B cell (primary cell): ENCODE data around the gene ZNF839. TPM values are rescaled to one million over a fixed set of nuclear protein-coding genes. Genes with fewer than 3 reads are reported as not detected.

Experiments
- ATAC-seq: fragments of 200-7000 bp; cut with Tn5 transposase; one replicate; pipeline ENCODE4 v1.10.0; 2021; ENCODE audit warnings: low read depth, mild to moderate bottlenecking, moderate number of reproducible peaks, moderate library complexity
- CTCF ChIA-PET: fragments of 350-600 bp; sonication (Branson Sonifier 250); formaldehyde crosslinking; loops from one replicate; lab custom pipeline; 2021; ENCODE audit warnings: antibody characterized with exemption, inconsistent platforms; lab: Charles Lee
- POLR2A ChIA-PET: fragments of 350-600 bp; sonication (Branson Sonifier 250); formaldehyde crosslinking; loops from one replicate; lab custom pipeline; 2021; ENCODE audit warnings: antibody characterized with exemption; lab: Charles Lee
- DNase-seq: peaks from one replicate; pipeline ENCODE4 v3.0.0; 2013
- H2AFZ ChIP-seq: 2 replicates; pipeline ENCODE4 v1.6.1; 2012; ENCODE audit warnings: mild to moderate bottlenecking, low read depth, low read length; ENCODE audit not compliant: insufficient read depth, poor library complexity, severe bottlenecking
- H3K27ac ChIP-seq, 2 donors: 1 replicate in 1 of 2; 2 replicates in 1 of 2; pipeline ENCODE4 v1.5.1; 2012 to 2013; ENCODE audit warnings: low read length in 2 of 2, mild to moderate bottlenecking in 2 of 2, moderate library complexity in 1 of 2
- H3K27me3 ChIP-seq, 4 experiments: fragments of 200-600 bp in 1 of 4; sonication (generic) in 1 of 4; replicated peaks in 1 of 4; 1 replicate in 2 of 4; 2 replicates in 2 of 4; pipeline versions ENCODE4 v1.6.1 to v1.7.0; 2013 to 2016; ENCODE audit warnings: low read length in 3 of 4, mild to moderate bottlenecking in 2 of 4, mixed read lengths in 1 of 4, moderate library complexity in 1 of 4; ENCODE audit not compliant: insufficient read depth in 4 of 4, control insufficient read depth in 3 of 4; ENCODE audit errors: control extremely low read depth in 1 of 4
- H3K36me3 ChIP-seq, 2 experiments: replicated peaks in 1 of 2; 1 replicate in 1 of 2; 2 replicates in 1 of 2; pipeline versions ENCODE4 v1.6.1 to v1.7.1; 2013; ENCODE audit warnings: low read length in 1 of 2; ENCODE audit not compliant: insufficient read depth in 2 of 2, control insufficient read depth in 1 of 2; ENCODE audit errors: control extremely low read depth in 1 of 2, extremely low read depth in 1 of 2
- H3K4me1 ChIP-seq, 2 donors: fragments of 200-600 bp in 1 of 2; sonication (generic) in 1 of 2; 1 replicate in 1 of 2; 2 replicates in 1 of 2; pipeline versions ENCODE4 v1.5.1 to v1.6.1; 2013 to 2017; ENCODE audit warnings: low read length in 2 of 2; ENCODE audit not compliant: control insufficient read depth in 2 of 2, insufficient read depth in 2 of 2
- H3K4me2 ChIP-seq: replicated peaks from 2 replicates; pipeline ENCODE3; 2012; ENCODE audit warnings: mild to moderate bottlenecking, low read depth, low read length; ENCODE audit not compliant: poor library complexity, severe bottlenecking
- H3K4me3 ChIP-seq, 5 experiments: fragments of 200-600 bp in 1 of 5; sonication (generic) in 1 of 5; 1 replicate in 3 of 5; 2 replicates in 2 of 5; pipeline versions ENCODE4 v1.5.1 to v1.7.0; 2011 to 2016; ENCODE audit warnings: low read length in 4 of 5, mild to moderate bottlenecking in 4 of 5, low read depth in 2 of 5, control low read depth in 1 of 5, moderate library complexity in 1 of 5; ENCODE audit not compliant: insufficient read depth in 1 of 5; ENCODE audit errors: control extremely low read depth in 1 of 5, extremely low read depth in 1 of 5
- H3K79me2 ChIP-seq: fragments of 200-600 bp; sonication (generic); one replicate; pipeline ENCODE4 v1.6.0; 2016; ENCODE audit warnings: low read length; ENCODE audit not compliant: control insufficient read depth, insufficient read depth
- H3K9ac ChIP-seq: fragments of 200-600 bp; sonication (generic); 2 replicates; pipeline ENCODE4 v1.6.1; 2017; ENCODE audit warnings: mild to moderate bottlenecking, low read length, moderate library complexity
- H3K9me3 ChIP-seq, 3 donors: one replicate each; pipeline versions ENCODE4 v1.6.1 to v1.7.1; 2013; ENCODE audit warnings: low read length in 2 of 3; ENCODE audit not compliant: control insufficient read depth in 2 of 3, insufficient read depth in 1 of 3; ENCODE audit errors: control extremely low read depth in 1 of 3
- H4K20me1 ChIP-seq: 2 replicates; pipeline ENCODE4 v1.6.0; 2012; ENCODE audit warnings: mild to moderate bottlenecking, low read length; ENCODE audit not compliant: insufficient read depth, control insufficient read depth, poor library complexity, severe bottlenecking
- H3K27ac Mint-ChIP-seq: one replicate; pipeline ENCODE4 v1.8.0; 2021; ENCODE audit warnings: mixed read lengths
- H3K27me3 Mint-ChIP-seq: one replicate; pipeline ENCODE4 v1.8.0; 2021; ENCODE audit warnings: mixed read lengths
- H3K4me1 Mint-ChIP-seq: one replicate; pipeline ENCODE4 v1.8.0; 2021; ENCODE audit warnings: mixed read lengths
- H3K4me3 Mint-ChIP-seq: one replicate; pipeline ENCODE4 v1.8.0; 2021; ENCODE audit warnings: mixed read lengths
- H3K9me3 Mint-ChIP-seq: one replicate; pipeline ENCODE4 v1.8.0; 2022; ENCODE audit warnings: mixed read lengths; ENCODE audit not compliant: insufficient read depth
- EZH2 ChIP-seq: IDR thresholded peaks from 2 replicates; pipeline ENCODE4 v1.6.1; 2012; ENCODE audit warnings: borderline replicate concordance, low read depth, mild to moderate bottlenecking, moderate library complexity, low read length; ENCODE audit not compliant: insufficient read depth, poor library complexity, severe bottlenecking
- WGBS: methylation state at CpG from one replicate; pipeline ENCODE4 v1.1.5; 2013; ENCODE audit warnings: missing lambda C conversion rate; ENCODE audit not compliant: insufficient coverage; 5-methylcytosine and 5-hydroxymethylcytosine counted together
- intact Hi-C: fragments of 100-400 bp; cut with micrococcal nuclease; formaldehyde crosslinking; loops from one replicate; pipeline ENCODE4 v1.10.0; 2022
- polyA plus RNA-seq: library from polyadenylated mRNA; depleted of rRNA; stranded (reverse); fragments of >200 nt; gene quantifications from 2 replicates; pipeline ENCODE4 v1.2.3, GENCODE V29; 2012
- total RNA-seq, 2 donors: library from RNA; stranded (reverse); fragments of 120-200 nt in 1 of 2; gene quantifications; 1 replicate in 1 of 2; 2 replicates in 1 of 2; pipeline versions ENCODE4 v1.2.3 to v1.2.4, GENCODE V29; 2013 to 2022
- TF ChIP-seq, protein P1 (sequence below): fragments of 200-600 bp; IDR thresholded peaks from one replicate; pipeline ENCODE4 v1.8.0; 2022; ENCODE audit warnings: antibody characterized with exemption, mild to moderate bottlenecking

ZNF839 gene
- total and polyA plus RNA-seq, 2 donors (not counting 1 experiment from before 2014, with no cell fraction given), result 22.8 to 28.8 TPM

DNA sequence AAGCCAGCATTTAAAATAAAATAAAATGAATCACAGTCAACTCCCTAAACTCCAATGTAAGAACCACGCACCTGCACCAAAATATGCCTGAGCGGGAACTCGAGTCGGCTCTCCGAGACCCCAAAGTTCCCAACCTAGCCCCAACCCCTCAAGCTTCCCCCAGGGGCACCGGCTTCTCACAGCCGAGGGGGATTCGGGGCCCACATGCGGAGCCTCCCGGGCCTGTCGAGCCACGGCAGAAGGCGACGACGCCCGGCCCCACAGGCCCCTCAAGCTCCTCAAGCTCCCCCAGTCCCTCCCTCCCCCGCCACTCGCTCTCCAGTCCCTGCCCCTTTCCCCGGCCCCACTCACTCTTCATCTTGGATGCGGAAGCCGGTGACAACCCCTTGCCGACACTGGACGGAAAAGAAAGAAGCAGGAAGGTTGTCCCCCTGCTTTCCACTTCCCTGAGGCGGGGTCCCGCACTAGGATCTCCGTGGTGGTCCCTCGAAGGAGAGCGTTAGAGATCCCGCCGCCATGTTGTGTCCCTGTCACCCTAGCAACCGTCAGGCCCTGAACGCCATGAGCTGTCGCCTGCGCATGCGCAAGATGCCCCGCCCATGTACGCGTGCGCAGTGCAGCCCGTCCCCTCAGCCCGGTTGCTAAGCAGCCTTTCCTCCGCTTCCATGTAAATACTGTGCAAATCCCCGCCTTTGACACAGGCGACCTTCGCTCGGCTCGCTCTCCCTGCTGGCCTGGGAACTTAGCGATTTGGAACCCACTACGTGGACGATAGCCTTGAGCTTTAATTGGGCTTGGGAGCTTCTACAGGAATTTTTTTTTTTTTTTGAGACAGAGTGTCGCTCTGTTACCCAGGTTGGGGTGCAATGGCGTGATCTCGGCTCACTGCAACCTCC, 14.7 kb upstream of the ZNF839 start, which contains the start of gene MOK:
Gene MOK, minus strand, starts transcription at position 554 of the 896 bp plus-strand sequence. Its CDS starts 196 bp downstream, at position 358.
- peak within 1 kb of the TSS; percentile 72 to 89 for H3K27ac ChIP-seq
- Mint-ChIP-seq H3K27ac (peak within 1 kb of the TSS; percentile 96), H3K27me3 (no peaks in the 10 kb centered on the region), H3K9me3 (no peaks in the 10 kb centered on the region), H3K4me3 (peak within 1 kb of the TSS; percentile 94), H3K4me1 (peaks cover 6% of the 10 kb centered on the region)
- ChIA-PET CTCF (interaction anchor here (0.7 to 5.5 kb wide), 5 partner anchors 10 to 217 kb away, joined by 3 to 48 read pairs (median 8); no protein-coding TSS in a partner anchor), POLR2A (interaction anchor here (0.9 to 1.5 kb wide), 2 partner anchors 9 to 13 kb away, joined by 3 to 4 read pairs; no protein-coding TSS in a partner anchor)
- H3K9me3 ChIP-seq, result no peaks in the 10 kb centered on the region
- H3K9ac ChIP-seq, result peak within 1 kb of the TSS; percentile 89
- peak within 1 kb of the TSS; percentile 95 for H3K4me2 ChIP-seq
- intact Hi-C loops, result loop anchor here (1.0 to 2.0 kb wide), 4 partner anchors 9 to 357 kb away; partner anchors contain the start of genes WDR20 and ZNF839
- peak; percentile 98 for DNase-seq
- WGBS, result 2% methylated on average over 51 of the region's 53 CpGs
- H3K36me3 ChIP-seq, result no peaks in the 10 kb centered on the region
- peak; percentile 90 for ATAC-seq
- H3K79me2 ChIP-seq, result no peaks in the 10 kb centered on the region
- peak within 1 kb of the TSS; percentile 96 for H2AFZ ChIP-seq
- H4K20me1 ChIP-seq, result no peaks in the 10 kb centered on the region
- H3K27me3 ChIP-seq, result no peaks in the 10 kb centered on the region
- peak within 1 kb of the TSS; percentile 80 to 82 (median 81) for H3K4me3 ChIP-seq
- TF ChIP-seq, protein P1, sequence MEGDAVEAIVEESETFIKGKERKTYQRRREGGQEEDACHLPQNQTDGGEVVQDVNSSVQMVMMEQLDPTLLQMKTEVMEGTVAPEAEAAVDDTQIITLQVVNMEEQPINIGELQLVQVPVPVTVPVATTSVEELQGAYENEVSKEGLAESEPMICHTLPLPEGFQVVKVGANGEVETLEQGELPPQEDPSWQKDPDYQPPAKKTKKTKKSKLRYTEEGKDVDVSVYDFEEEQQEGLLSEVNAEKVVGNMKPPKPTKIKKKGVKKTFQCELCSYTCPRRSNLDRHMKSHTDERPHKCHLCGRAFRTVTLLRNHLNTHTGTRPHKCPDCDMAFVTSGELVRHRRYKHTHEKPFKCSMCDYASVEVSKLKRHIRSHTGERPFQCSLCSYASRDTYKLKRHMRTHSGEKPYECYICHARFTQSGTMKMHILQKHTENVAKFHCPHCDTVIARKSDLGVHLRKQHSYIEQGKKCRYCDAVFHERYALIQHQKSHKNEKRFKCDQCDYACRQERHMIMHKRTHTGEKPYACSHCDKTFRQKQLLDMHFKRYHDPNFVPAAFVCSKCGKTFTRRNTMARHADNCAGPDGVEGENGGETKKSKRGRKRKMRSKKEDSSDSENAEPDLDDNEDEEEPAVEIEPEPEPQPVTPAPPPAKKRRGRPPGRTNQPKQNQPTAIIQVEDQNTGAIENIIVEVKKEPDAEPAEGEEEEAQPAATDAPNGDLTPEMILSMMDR, result no peak
- TF ChIP-seq EZH2, result no peak
- peaks cover 5 to 11% of the 10 kb centered on the region in 2 donors for H3K4me1 ChIP-seq
